Activated T-helper 9 cell treated with anti-CD3 and anti-CD28 coated beads, Interleukin-2, amount 50 U/mL, for 16 hours (primary cell): ENCODE results near the gene TAGLN2.
A peak's percentile ranks its signal among the peaks of the same experiment; 100 is the strongest.

Source experiments
- DNase-seq: peaks from one replicate; pipeline ENCODE4 v3.0.0-alpha.2; 2020; ENCODE audit warnings: low read depth

The TAGLN2 gene

GRCh38 chr1:159935305-159935704 lies 10.0 kb upstream of the TAGLN2 start:
- no peak for DNase-seq

GRCh38 chr1:159934136-159935039 lies 9.1 kb upstream of the TAGLN2 start:
- DNase-seq: no peak

GRCh38 chr1:159933347-159933746 lies 8.0 kb upstream of the TAGLN2 start:
- DNase-seq: no peak

- no peak for DNase-seq
Observed at GRCh38 chr1:159932296-159933285, 7.3 kb upstream of the TAGLN2 start.

- no peak for DNase-seq
Observed at GRCh38 chr1:159931795-159932173, 6.5 kb upstream of the TAGLN2 start.

- DNase-seq: no peak
Observed at GRCh38 chr1:159931101-159931794, 5.9 kb upstream of the TAGLN2 start.

GRCh38 chr1:159930634-159931033 lies 5.3 kb upstream of the TAGLN2 start:
- no peak for DNase-seq

- DNase-seq: no peak
Observed at GRCh38 chr1:159930216-159930615, 4.9 kb upstream of the TAGLN2 start.

GRCh38 chr1:159929155-159930051 lies 4.1 kb upstream of the TAGLN2 start:
- no peak for DNase-seq

- no peak for DNase-seq
Observed at GRCh38 chr1:159928491-159929050, 3.3 kb upstream of the TAGLN2 start.

GRCh38 chr1:159927849-159928431 lies 2.6 kb upstream of the TAGLN2 start:
- DNase-seq: no peak

- DNase-seq: no peak
Observed at GRCh38 chr1:159927211-159927848, 2.0 kb upstream of the TAGLN2 start.

GRCh38 chr1:159925719-159926078 lies 392 bp upstream of the TAGLN2 start:
- no peak for DNase-seq

- peak; percentile 59 for DNase-seq
Observed at GRCh38 chr1:159924025-159924790, 1.1 kb downstream of the TAGLN2 start.

GRCh38 chr1:159923203-159924024 lies 1.9 kb downstream of the TAGLN2 start:
- DNase-seq: peak; percentile 81

GRCh38 chr1:159922511-159923202 lies 2.6 kb downstream of the TAGLN2 start:
- DNase-seq: no peak

GRCh38 chr1:159921700-159922504 lies 3.4 kb downstream of the TAGLN2 start:
- DNase-seq: no peak
